NCI-H526 (cell line): Measurements from ENCODE around the gene ATOH8.
A peak's percentile ranks its signal among the peaks of the same experiment; 100 is the strongest.

Source experiments
- DNase-seq, 2 experiments: peaks; one replicate each; lab custom pipeline; 2025; lab: John Stamatoyannopoulos, UW

Gene ATOH8

DNA sequence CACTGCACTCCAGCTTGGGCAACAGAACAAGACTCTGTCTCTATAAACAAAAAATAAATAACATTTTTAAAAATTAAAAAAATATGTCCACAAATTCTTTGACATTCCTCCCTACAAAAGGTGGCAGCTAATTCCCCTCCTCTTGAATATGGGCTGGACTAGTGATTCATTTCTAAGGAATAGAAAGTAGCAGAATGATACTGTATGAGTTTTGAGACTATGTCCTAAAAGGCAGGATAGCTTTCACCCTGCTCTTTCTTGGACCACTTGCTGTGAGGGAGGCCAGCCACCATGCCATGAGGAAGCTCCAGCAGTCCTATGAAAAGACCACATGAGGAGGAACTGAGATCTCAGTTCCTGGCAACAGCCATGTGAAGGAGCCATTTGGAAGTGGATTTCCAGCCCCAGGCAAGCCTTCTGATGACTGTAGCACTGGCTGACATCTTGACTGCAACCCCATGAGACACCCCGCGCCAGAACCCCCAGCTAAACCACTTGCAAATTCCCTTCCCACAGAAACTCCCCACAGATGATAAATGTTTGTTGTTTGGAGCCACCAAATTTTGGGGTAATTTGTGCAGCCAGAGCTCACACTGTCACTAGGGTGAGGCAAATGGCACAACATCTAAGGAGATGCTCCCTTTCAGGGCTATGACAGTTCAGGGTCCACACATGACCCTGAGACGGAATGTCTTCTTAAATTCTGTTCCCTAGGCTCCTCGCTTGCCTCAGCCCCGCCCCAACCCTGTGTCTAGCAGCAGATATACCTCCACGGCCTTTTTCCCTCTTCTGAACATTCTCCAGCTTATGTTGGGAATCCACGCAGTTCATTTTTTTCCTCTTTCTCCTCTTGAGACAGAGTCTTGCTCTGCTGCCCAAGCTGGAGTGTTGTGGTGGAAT, 17.1 kb upstream of the ATOH8 start:
- DNase-seq = no peak

- DNase-seq = no peak
These were observed 16.3 kb upstream of the ATOH8 start for GRCh38 chr2:85737481-85737880.

- DNase-seq = no peak
These were observed 15.8 kb upstream of the ATOH8 start for GRCh38 chr2:85737961-85738360.

GRCh38 chr2:85740193-85740592, 13.6 kb upstream of the ATOH8 start:
- DNase-seq = no peak

- DNase-seq = no peak
These were observed 12.5 kb upstream of the ATOH8 start for GRCh38 chr2:85741211-85741832.

- peak in 1 of 2 experiments; percentile 34 for DNase-seq
These were observed 11.8 kb upstream of the ATOH8 start for GRCh38 chr2:85741833-85742455.

GRCh38 chr2:85743304-85743978, 10.3 kb upstream of the ATOH8 start:
- DNase-seq = no peak

- no peak for DNase-seq
These were observed 9.7 kb upstream of the ATOH8 start for GRCh38 chr2:85744055-85744454.

- DNase-seq = no peak
These were observed 8.8 kb upstream of the ATOH8 start for GRCh38 chr2:85744741-85745601.

GRCh38 chr2:85745619-85746018, 8.2 kb upstream of the ATOH8 start:
- no peak for DNase-seq

DNA sequence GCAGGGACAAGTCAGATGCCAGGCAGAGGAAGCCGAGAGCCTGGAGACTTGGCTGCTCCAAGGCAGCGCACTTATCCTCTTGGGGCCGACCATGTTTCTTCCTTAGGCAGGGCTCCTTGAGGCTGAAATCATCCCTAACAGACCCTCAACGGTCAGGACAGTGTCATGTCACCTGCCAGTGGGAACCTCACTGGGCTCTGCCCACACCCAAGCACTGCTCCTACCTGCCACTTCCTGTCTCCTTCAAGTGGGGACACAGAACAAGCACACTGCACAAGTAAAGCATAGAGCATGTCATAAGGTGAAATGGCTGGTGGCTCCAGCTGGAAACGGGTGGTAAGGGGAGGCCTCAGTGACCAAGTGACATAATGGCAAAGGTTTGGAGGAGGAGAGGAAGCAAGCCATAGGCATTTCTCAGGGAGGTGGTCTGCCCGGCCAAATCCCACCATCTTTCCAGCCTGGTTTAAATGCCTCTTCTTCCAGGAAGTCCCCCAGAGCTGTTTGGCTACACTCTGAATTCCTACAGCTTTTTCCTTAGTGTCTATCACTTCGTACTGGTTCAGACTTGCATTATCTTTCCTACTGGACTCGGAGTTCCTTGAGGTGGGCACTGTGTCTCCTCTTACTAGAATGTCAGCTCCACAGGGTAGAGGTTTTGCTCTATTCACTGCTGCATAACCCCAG, 7.3 kb upstream of the ATOH8 start:
- no peak for DNase-seq

DNA sequence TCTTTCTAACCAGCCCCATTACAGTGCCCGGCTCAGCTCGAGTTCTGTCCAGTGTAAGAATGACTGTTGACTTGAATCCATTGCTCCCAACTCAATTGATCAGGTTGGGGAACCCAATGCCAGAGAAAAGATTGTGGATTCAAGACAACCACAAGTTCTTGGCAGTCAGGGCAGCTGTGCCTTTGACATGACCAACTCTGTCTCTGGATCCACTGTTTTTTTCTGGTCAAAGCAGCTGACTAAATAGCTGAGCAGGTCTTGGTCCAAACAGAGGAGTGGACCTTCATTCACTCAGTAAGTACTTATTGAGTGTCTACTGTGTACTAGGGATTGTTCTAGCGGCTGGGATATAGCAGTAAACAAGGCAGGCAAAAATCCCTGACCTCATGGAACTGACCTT, 6.3 kb upstream of the ATOH8 start:
- DNase-seq = no peak

DNA sequence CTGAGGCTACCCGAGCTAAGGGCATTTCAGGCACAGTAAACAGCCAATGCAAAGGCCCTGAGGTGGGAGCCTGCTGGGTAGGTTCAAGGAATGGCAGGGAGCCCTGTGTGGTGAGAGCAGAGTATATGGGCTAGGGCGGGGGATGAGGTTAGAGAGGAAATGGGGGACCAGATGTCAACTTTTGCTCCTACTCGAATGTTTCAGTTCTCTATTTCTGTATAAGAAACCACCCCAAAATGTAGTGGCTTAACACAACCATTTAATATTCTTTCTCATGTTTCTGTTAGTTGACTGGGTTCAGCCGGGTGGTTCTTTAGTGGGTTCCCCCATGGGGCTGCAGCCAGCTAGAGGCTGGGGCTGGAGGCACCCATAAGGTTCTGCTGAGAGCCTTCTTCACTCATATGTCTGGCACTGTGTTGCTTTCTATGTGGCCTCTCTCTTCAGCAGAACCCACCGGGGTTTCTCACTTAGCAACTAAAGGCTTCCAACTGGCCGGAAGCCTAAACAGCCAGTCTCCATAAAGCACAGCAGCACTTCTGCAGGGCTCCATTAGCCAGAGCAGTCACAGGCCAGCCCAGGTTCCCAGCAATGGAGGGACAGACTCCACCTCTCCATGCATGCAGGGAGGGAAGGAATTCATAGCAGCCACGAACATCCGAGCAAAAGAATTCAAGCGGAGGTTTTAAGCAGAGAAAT, 5.6 kb upstream of the ATOH8 start:
- no peak for DNase-seq

DNA sequence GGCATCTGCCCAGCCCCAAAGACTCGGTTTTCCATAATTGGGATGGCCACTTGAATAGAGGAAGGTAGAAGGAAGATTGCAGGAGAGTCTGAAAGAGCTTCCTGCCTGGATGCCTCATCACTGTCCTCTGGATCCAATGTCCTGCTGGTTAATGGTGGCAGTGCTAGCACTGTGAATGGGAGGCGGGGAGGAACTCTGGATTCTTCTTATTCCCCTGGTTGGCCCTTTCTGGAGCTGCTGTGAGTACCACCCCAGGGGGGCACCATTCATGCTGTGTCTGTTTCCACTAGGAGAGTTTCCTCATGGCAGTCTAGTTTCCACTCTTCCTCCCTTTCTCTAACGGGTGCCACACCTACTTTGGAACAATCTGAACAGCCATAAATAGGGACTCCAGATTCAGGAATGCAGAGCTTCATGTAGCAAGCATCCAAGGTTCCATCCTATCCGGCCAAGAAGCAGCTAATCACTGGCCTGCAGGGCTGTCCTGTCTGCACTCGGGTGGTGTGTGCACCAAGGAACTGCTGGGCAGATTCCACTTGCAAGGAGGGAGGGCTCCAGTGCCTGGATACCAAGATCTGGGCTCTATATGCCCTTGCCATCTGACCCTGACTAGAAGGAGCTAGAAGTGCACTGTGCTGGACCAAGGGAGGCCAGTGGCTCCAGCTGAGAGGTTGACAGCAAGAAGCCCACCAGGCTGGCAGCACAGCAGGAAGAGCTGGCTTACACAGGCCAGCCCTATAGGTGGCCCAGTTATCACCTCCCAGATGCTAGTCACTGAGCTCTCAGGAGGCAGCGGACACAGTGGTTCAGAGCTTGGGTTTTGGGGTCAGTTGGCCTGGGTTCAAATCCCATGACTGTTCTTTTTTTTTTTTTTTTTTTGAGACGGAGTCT, 4.6 kb upstream of the ATOH8 start:
- DNase-seq = no peak

- DNase-seq = peak in 1 of 2 experiments; percentile 72
These were observed 2.9 kb upstream of the ATOH8 start for GRCh38 chr2:85750587-85751575.

- DNase-seq = peak in 1 of 2 experiments; percentile 9
These were observed 2.2 kb upstream of the ATOH8 start for GRCh38 chr2:85751627-85752026.

DNA sequence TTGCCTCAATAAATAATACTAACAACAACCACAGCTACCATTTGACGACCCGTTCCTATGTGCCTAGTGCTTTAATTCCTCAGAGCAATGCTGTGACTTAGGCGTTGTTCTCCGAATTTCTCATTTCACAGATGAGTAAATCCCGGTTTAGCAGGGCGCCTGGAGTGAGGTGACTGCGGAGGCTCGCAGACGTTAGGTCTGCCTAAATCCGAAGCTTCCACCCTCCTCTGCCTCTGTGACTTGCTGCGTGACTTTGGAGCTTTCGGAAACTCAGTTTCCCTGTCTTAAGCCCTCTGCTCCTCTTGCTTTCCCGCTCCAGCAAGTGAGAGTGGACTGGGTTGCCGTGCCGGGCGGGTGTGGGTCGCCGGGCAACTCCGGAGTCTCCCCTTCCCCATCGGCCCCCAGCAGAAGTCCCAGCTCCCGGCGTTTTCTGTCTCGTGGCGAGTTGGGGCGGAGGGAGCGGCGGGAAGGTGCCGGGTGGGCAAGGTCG, 711 bp upstream of the ATOH8 start:
- DNase-seq = no peak
